HPDE6-E6E7 (cell line): ENCODE measurements around the gene MRAP2.
"Not testable (repeated sequence)": the region's sequence is repeated elsewhere in the genome, so short reads cannot be mapped to it uniquely, and the experiment has no call there.

Experiments used
- DNase-seq: peaks from one replicate; pipeline ENCODE4 v3.0.0; 2011; ENCODE audit warnings: missing footprints; ENCODE audit errors: extremely low spot score

MRAP2 gene

GRCh38 chr6:84074988-84075781, 41.6 kb downstream of the MRAP2 start:
- no peak for DNase-seq

- no peak for DNase-seq
These were observed 44.1 kb downstream of the MRAP2 start for GRCh38 chr6:84077645-84078044.

- no peak for DNase-seq
These were observed 44.8 kb downstream of the MRAP2 start for GRCh38 chr6:84078335-84078734.

DNA sequence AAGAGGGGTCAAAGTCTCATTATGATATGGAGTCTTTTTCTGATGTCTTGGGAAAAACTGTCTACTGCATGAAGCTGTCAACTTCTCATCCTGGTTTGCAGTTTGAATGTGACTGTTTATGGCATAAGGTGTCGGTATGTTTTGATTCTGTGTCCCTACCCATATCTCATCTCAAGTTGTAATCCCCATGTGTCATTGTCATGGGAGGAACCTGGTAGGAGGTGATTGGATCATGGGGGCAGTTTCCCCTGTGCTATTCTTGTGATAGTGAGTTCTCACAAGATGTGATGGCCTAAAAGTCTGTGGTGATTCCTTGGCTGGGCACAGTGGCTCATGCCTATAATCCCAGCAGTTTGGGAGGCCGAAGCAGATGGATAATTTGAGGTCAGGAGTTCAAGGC, 47.6 kb downstream of the MRAP2 start:
- no peak for DNase-seq

DNA sequence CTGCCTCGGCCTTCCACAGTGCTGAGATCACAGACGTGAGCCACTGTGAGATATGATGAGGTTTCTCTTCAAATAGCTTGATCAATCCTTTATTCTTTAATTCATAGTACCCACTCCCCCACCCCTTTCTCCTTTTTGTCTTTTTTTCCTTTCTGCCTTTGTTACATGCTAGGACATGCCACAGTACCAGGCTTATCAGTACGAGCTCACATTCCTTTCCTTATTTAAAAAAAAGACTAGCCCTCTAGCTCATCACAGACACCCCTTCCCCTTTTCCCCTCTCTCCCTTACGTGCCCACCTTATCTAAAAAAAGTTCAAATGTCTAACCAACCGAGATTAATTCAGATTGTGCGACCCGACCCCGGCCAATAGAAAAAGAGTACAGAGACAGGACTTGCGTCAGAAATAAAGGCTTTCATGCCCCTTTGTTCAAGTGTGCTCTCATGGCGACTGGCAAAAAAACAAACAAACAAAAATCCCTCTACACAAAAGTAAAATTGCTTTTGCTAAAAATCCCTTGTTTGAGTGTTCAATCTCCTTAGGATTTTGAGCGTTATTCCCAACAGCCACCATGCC, 49.2 kb downstream of the MRAP2 start:
- DNase-seq, result no peak

DNA sequence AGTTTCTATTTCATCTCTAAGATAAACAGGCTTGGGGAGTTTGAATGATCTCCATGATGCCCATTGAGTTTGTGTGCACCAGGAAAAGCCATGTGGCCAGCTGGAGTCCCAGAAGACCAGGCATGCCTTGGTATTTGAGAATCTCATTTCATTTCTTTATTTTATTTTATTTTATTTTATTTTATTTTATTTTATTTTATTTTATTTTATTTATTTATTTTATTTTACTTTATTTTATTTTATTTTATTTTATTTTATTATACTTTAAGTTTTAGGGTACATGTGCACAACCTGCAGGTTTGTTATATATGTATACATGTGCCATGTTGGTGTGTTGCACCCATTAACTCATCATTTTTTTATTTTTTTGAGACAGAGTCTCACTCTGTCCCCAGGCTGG, 51.1 kb downstream of the MRAP2 start:
- not testable (repeated sequence) for DNase-seq

- no peak for DNase-seq
These were observed 52.5 kb downstream of the MRAP2 start for GRCh38 chr6:84086056-84086455.

- DNase-seq, result no peak
These were observed 53.2 kb downstream of the MRAP2 start for GRCh38 chr6:84086545-84087429.

GRCh38 chr6:84089081-84089480, 55.5 kb downstream of the MRAP2 start:
- DNase-seq, result no peak

DNA sequence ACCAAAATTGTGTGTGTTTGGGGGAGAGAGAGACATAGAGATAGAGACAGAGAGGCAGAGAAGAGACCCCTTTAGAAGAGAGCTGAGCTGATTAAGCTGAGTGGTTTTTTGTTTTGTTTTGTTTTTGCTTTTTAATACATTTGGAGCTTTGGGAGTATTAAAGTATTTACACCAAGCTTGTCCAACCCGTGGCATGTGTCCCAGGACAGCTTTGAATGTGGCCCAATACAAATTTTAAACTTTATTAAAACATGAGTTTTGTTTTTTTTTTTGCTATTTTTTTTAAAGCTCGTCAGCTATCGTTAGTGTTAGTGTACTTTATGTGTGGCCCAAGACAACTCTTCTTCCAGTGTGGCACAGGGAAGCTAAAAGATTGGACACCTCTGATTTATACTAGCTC, 56.0 kb downstream of the MRAP2 start:
- no peak for DNase-seq

GRCh38 chr6:84093441-84094435, 60.2 kb downstream of the MRAP2 start:
- no peak for DNase-seq

GRCh38 chr6:84095156-84095555, 61.6 kb downstream of the MRAP2 start:
- no peak for DNase-seq

DNA sequence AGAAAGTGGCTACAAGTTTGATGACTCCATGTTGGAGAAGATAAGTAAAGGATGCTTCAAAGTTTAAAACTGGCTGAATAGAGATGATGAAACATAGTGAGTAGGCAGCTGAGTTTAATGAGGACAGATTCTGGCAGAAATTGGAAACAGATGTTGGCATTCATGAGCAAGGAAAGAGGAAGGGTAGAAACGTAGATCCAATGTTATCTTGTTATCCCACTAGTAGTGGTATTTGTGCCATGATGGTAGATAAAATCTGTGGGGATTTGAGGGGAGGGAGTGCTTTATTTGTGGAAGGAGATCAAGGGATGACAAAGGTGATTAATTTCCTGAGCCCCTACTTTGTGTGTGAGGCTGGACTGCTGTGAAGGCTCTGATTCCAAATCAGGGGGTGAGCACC, 69.5 kb downstream of the MRAP2 start:
- no peak for DNase-seq

DNA sequence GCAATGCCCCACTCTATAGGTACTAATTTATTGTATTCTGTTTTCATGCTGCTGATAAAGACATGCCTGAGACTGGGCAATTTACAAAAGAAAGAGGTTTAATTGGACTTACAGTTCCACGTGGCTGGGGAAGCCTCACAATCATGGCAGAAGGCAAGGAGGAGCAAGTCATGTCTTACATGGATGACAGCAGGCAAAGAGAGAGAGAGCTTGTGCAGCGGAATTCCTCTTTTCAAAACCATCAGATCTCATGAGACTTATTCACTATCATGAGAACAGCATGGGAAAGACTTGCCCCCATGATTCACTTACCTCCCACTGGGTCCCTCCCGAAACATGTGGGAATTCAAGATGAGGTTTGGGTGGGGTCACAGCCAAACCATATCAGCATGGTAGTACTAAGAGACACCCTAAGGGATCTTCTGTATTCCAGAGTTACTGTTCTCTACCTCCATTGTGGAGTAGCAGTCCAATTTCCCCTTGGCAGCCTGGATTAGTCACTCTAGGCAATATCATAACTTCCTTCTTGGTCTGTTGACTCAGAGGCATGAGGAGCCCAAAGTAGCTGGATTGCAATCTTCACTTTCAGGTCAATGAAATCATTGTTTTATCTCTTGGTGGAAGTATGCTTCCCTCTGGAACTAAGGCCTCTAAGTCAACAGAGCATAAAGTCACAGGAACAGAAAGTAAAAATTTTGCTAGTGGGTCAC, 71.8 kb downstream of the MRAP2 start:
- not testable (repeated sequence) for DNase-seq

DNA sequence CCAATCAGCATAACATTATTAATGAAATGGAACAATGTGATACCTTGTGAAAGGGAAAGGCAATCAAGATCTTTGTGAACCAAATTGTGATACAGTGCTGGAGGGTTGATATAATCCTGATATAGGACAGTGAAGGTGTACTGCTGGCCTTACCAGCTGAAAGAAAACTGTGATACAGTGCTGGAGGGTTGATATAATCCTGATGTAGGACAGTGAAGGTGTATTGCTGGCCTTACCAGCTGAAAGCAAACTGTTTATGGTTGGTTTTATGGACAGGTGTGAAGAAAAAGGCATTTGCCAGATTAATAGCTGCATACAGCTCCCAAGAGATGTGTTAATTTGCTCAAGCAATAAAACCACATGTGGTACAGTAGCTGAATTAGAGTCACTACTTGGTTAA, 73.9 kb downstream of the MRAP2 start:
- no peak for DNase-seq

- DNase-seq, result not testable (repeated sequence)
These were observed 77.8 kb downstream of the MRAP2 start for GRCh38 chr6:84111351-84111750.

DNA sequence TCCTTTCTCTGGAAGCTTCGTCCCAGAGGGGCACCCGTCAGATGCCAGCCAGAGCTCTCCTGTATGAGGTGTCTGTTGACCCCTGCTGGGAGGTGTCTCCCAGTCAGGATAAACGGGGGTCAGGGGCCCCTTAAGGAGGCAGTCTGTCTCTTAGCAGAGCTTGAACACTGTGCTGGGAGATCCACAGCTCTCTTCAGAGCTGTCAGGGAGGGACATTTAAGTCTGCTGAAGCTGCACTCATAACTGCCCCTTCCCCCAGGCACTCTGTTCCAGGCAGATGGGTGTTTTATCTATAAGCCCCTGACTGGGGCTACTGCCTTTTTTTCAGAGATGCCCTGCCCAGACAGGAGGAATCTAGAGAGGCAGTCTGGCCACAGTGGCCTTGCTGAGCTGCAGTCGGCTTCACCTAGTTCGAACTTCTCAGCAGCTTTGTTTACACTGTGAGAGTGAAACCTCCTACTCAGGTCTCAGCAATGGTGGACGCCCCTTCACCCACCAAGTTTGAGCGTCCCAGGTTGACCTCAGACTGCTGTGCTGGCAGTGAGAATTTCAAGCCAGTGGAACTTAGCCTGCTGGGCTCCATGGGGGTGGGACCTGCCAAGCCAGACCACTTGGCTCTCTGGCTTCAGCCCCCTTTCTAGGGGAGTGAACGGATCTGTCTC, 81.5 kb downstream of the MRAP2 start:
- not testable (repeated sequence) for DNase-seq

- no peak for DNase-seq
These were observed 84.6 kb downstream of the MRAP2 start for GRCh38 chr6:84118191-84118590.

DNA sequence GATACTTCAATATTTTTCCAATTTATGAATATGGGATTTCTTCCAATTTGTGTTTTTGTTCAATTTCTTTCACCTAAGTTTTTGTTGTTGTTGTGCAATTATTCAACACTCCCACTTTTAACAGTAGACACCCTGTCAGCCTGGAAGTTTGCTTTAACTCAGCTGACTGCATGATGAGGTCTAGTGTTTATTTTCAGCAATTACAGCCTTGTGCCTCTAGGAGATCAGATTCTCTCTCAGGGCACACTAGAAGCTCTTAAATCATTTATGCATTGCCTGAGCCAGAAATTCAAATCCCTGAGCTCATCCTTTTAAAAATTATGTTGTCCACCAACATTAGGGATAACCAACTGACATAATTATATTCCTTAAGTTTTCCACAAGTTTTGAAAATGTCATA, 85.7 kb downstream of the MRAP2 start:
- DNase-seq, result no peak

GRCh38 chr6:84123186-84123585, 89.6 kb downstream of the MRAP2 start:
- DNase-seq, result no peak
